H1 (cell line): ENCODE results near the gene TTC29. TPM values are rescaled to one million over a fixed set of nuclear protein-coding genes. Genes with fewer than 3 reads are reported as not detected.

Source experiments
- CTCF ChIA-PET: fragments of 300-600 bp; sonication (Branson Sonifier 250); formaldehyde crosslinking; loops from one replicate; lab custom pipeline; 2021; ENCODE audit not compliant: partially characterized antibody; lab: Charles Lee
- POLR2A ChIA-PET: fragments of 300-600 bp; sonication (Branson Sonifier 250); formaldehyde crosslinking; loops from one replicate; lab custom pipeline; 2021; ENCODE audit warnings: inconsistent platforms; ENCODE audit not compliant: partially characterized antibody; lab: Charles Lee
- DNase-seq, 2 experiments: peaks; one replicate each; pipeline versions ENCODE4 v3.0.0 to v3.0.0-alpha.2; 2010 to 2022; ENCODE audit warnings: low spot score in 2 of 2, low read depth in 1 of 2, mixed read lengths in 1 of 2
- FAIRE-seq: peaks from 2 replicates; lab custom pipeline; 2011; peaks lifted over from hg19 to GRCh38; lab: Jason Lieb, UNC
- H2AFZ ChIP-seq: 2 replicates; pipeline ENCODE4 v1.8.1; 2012; ENCODE audit warnings: low read length, inconsistent platforms
- H2AK5ac ChIP-seq: 2 replicates; pipeline ENCODE4 v1.6.1; 2013; ENCODE audit warnings: low read depth, low read length
- H2BK120ac ChIP-seq: replicated peaks from 2 replicates; pipeline ENCODE3; 2013; ENCODE audit warnings: low read depth, low read length, inconsistent platforms
- H2BK12ac ChIP-seq: 2 replicates; pipeline ENCODE4 v1.6.1; 2013; ENCODE audit warnings: low read depth, low read length
- H2BK15ac ChIP-seq: 2 replicates; pipeline ENCODE4 v1.6.1; 2013; ENCODE audit warnings: low read length
- H2BK20ac ChIP-seq: 2 replicates; pipeline ENCODE4 v1.6.1; 2013; ENCODE audit warnings: low read length
- H2BK5ac ChIP-seq: 2 replicates; pipeline ENCODE4 v1.6.1; 2013; ENCODE audit warnings: low read depth, low read length
- H3K14ac ChIP-seq: 2 replicates; pipeline ENCODE4 v1.6.1; 2013; ENCODE audit warnings: inconsistent platforms; ENCODE audit not compliant: insufficient read length
- H3K18ac ChIP-seq: 2 replicates; pipeline ENCODE4 v1.6.1; 2013; ENCODE audit warnings: low read length; ENCODE audit errors: extremely low read depth
- H3K23ac ChIP-seq: 2 replicates; pipeline ENCODE4 v1.6.1; 2013; ENCODE audit warnings: inconsistent platforms; ENCODE audit not compliant: insufficient read length
- H3K23me2 ChIP-seq: 2 replicates; pipeline ENCODE4 v1.6.1; 2013; ENCODE audit warnings: low read depth, low read length
- H3K27ac ChIP-seq: 2 replicates; pipeline ENCODE4 v1.6.1; 2011; ENCODE audit warnings: low read depth, low read length, inconsistent platforms
- H3K27me3 ChIP-seq, 4 experiments: replicated peaks in 1 of 4; 1 replicate in 1 of 4; 2 replicates in 3 of 4; pipeline versions ENCODE4 v1.6.1 to v1.8.1; 2011 to 2013; ENCODE audit warnings: low read length in 3 of 4, mild to moderate bottlenecking in 3 of 4, inconsistent platforms in 2 of 4, mixed read lengths in 2 of 4, moderate library complexity in 1 of 4; ENCODE audit not compliant: control insufficient read depth in 3 of 4, insufficient read depth in 3 of 4; ENCODE audit errors: extremely low read depth in 1 of 4
- H3K36me3 ChIP-seq, 4 experiments: 2 replicates each; pipeline versions ENCODE4 v1.6.1 to v1.8.1; 2011 to 2013; ENCODE audit warnings: mild to moderate bottlenecking in 4 of 4, low read length in 3 of 4, moderate library complexity in 2 of 4, control low read depth in 1 of 4, inconsistent platforms in 1 of 4; ENCODE audit not compliant: insufficient read depth in 4 of 4, control insufficient read depth in 2 of 4
- H3K4ac ChIP-seq: replicated peaks from 2 replicates; pipeline ENCODE3; 2013; ENCODE audit warnings: low read length, low read depth, mixed read lengths, inconsistent platforms; ENCODE audit not compliant: insufficient read length
- H3K4me1 ChIP-seq, 4 experiments: replicated peaks in 1 of 4; 1 replicate in 1 of 4; 2 replicates in 3 of 4; pipeline versions ENCODE4 v1.6.1 to v1.8.1; 2011 to 2013; ENCODE audit warnings: low read length in 3 of 4, inconsistent platforms in 2 of 4, mixed read lengths in 1 of 4; ENCODE audit not compliant: insufficient read depth in 4 of 4, control insufficient read depth in 3 of 4
- H3K4me2 ChIP-seq, 2 experiments: 2 replicates each; pipeline versions ENCODE4 v1.6.1 to v1.8.1; 2011 to 2013; ENCODE audit warnings: low read depth in 2 of 2, low read length in 2 of 2, control low read depth in 1 of 2, inconsistent platforms in 1 of 2, mild to moderate bottlenecking in 1 of 2; ENCODE audit not compliant: insufficient read depth in 1 of 2
- H3K4me3 ChIP-seq, 4 experiments: fragments of 200-600, 300-600 bp in 1 of 4; sonication (generic), shearing (Covaris generic), sonication (Bioruptor Twin) in 1 of 4; 2 replicates each; pipeline versions ENCODE4 v1.5.1 to v1.8.1; 2011 to 2016; ENCODE audit warnings: low read length in 4 of 4, low read depth in 3 of 4, control low read depth in 2 of 4, inconsistent platforms in 2 of 4, mild to moderate bottlenecking in 2 of 4, mixed read lengths in 1 of 4, moderate library complexity in 1 of 4; ENCODE audit not compliant: insufficient read depth in 2 of 4; ENCODE audit errors: extremely low read depth in 1 of 4
- H3K56ac ChIP-seq: replicated peaks from 2 replicates; pipeline ENCODE3; 2013; ENCODE audit warnings: low read depth, mild to moderate bottlenecking, mixed read lengths, low read length, inconsistent platforms; ENCODE audit not compliant: insufficient read length
- H3K79me1 ChIP-seq: 2 replicates; pipeline ENCODE4 v1.6.1; 2013; ENCODE audit warnings: low read depth, low read length, control low read depth
- H3K79me2 ChIP-seq, 2 experiments: 2 replicates each; pipeline versions ENCODE4 v1.6.1 to v1.8.1; 2012 to 2013; ENCODE audit warnings: low read length in 2 of 2, mild to moderate bottlenecking in 2 of 2, inconsistent platforms in 1 of 2; ENCODE audit not compliant: insufficient read depth in 2 of 2, control insufficient read depth in 1 of 2
- H3K9ac ChIP-seq, 4 experiments: replicated peaks in 1 of 4; 1 replicate in 1 of 4; 2 replicates in 3 of 4; pipeline versions ENCODE4 v1.6.1 to v1.8.1; 2011 to 2013; ENCODE audit warnings: low read depth in 3 of 4, low read length in 3 of 4, control low read depth in 2 of 4, mild to moderate bottlenecking in 2 of 4, moderate library complexity in 2 of 4, inconsistent platforms in 1 of 4; ENCODE audit errors: extremely low read depth in 1 of 4
- H3K9me3 ChIP-seq, 2 experiments: 2 replicates each; pipeline versions ENCODE4 v1.6.1 to v1.8.1; 2012 to 2013; ENCODE audit warnings: mild to moderate bottlenecking in 2 of 2, moderate library complexity in 2 of 2, control low read depth in 1 of 2, inconsistent platforms in 1 of 2, low read depth in 1 of 2, low read length in 1 of 2, mixed read lengths in 1 of 2; ENCODE audit not compliant: insufficient read depth in 2 of 2
- H4K20me1 ChIP-seq, 2 experiments: replicated peaks in 1 of 2; 2 replicates each; pipeline versions ENCODE3 to v1.8.1; 2011 to 2013; ENCODE audit warnings: inconsistent platforms in 2 of 2, low read length in 2 of 2, mild to moderate bottlenecking in 1 of 2; ENCODE audit not compliant: insufficient read depth in 2 of 2, control insufficient read depth in 1 of 2
- H4K5ac ChIP-seq: 2 replicates; pipeline ENCODE4 v1.6.1; 2013; ENCODE audit warnings: low read length, low read depth, mixed read lengths, inconsistent platforms; ENCODE audit not compliant: insufficient read length
- H4K8ac ChIP-seq: 2 replicates; pipeline ENCODE4 v1.8.0; 2013; ENCODE audit warnings: mild to moderate bottlenecking, moderate library complexity, low read length, inconsistent platforms; ENCODE audit not compliant: insufficient read depth; ENCODE audit errors: extremely low read depth
- H4K91ac ChIP-seq: replicated peaks from 2 replicates; pipeline ENCODE3; 2013; ENCODE audit warnings: low read length, mixed read lengths, inconsistent platforms; ENCODE audit not compliant: insufficient read length
- ASH2L ChIP-seq: fragments of 200-600, 300-600 bp; sonication (generic); IDR thresholded peaks from one replicate; pipeline ENCODE4 v1.7.1; 2017; ENCODE audit warnings: low read length
- EP300 ChIP-seq, 2 experiments: IDR thresholded peaks; 1 replicate in 1 of 2; 2 replicates in 1 of 2; pipeline ENCODE4 v1.6.1; 2011 to 2012; ENCODE audit warnings: low read depth in 2 of 2, low read length in 2 of 2, mild to moderate bottlenecking in 2 of 2, borderline replicate concordance in 1 of 2, inconsistent platforms in 1 of 2, moderate library complexity in 1 of 2
- SP4 ChIP-seq: IDR thresholded peaks from 2 replicates; pipeline ENCODE4 v1.6.1; 2012; ENCODE audit warnings: low read length, inconsistent platforms
- TBP ChIP-seq: IDR thresholded peaks from 2 replicates; pipeline ENCODE4 v1.6.1; 2011; ENCODE audit warnings: low read depth, low read length, improper control_type of control experiment
- WGBS, 2 experiments: shearing (Covaris generic) in 1 of 2; methylation state at CpG; one replicate each; pipeline versions ENCODE4 v1.1.6 to v1.1.7; 2013 to 2015; ENCODE audit warnings: low lambda C conversion rate in 2 of 2, mixed read lengths in 2 of 2, inconsistent platforms in 1 of 2, low coverage in 1 of 2, missing lambda C conversion rate in 1 of 2; ENCODE audit not compliant: insufficient replicate concordance in 2 of 2, insufficient coverage in 1 of 2, insufficient read length in 1 of 2; ENCODE audit errors: extremely low coverage in 1 of 2, missing lambda C conversion rate in 1 of 2; 5-methylcytosine and 5-hydroxymethylcytosine counted together
- polyA plus RNA-seq, 7 experiments: library from polyadenylated mRNA; depleted of rRNA in 3 of 7; stranded (reverse) in 5 of 7; unstranded in 2 of 7; fragments of >200 nt in 5 of 7; fragments of 200-250 nt in 2 of 7; gene quantifications; 1 replicate in 5 of 7; 2 replicates in 1 of 7; 4 replicates in 1 of 7; pipeline versions ENCODE4 v1.2.1 to v1.2.3, GENCODE V29; 2011 to 2013; ENCODE audit warnings: missing spikeins in 2 of 7, mixed read lengths in 2 of 7
- total RNA-seq: library from RNA; stranded (reverse); fragmentation: NEBNext Ultra II Directional; extraction: Animal tissue kit (Norgen Biotek cat#: 25700); gene quantifications from 2 replicates; pipeline ENCODE4 v1.2.1, GENCODE V29; 2021

Gene TTC29
- total and polyA plus RNA-seq, 2 of the 8 experiments (the other 6 are each of a cell fraction or from before 2014, with no cell fraction given) = 0.28 TPM; not detected in 1

GRCh38 chr4:146834263-146835034 lies 111.2 kb downstream of the TTC29 start:
- Histone ChIP-seq H3K18ac (no peak overlapping the region), H2BK15ac (no peak overlapping the region), H3K14ac (no peak overlapping the region), H4K20me1 (no peaks in the 10 kb centered on the region), H2AFZ (no peak overlapping the region), H3K27ac (no peak overlapping the region), H3K79me1 (no peaks in the 10 kb centered on the region), H3K9ac (no peak overlapping the region), H2BK5ac (no peak overlapping the region), H2BK12ac (no peak overlapping the region), H3K36me3 (no peaks in the 10 kb centered on the region), H3K23ac (no peak overlapping the region), H3K79me2 (no peaks in the 10 kb centered on the region), H3K4ac (no peak overlapping the region), H3K4me1 (no peaks in the 10 kb centered on the region), H3K27me3 (no peaks in the 10 kb centered on the region), H4K5ac (no peak overlapping the region), H4K8ac (no peak overlapping the region), H2AK5ac (no peak overlapping the region), H2BK120ac (no peak overlapping the region), H3K4me3 (no peak overlapping the region), H4K91ac (no peak overlapping the region), H3K4me2 (no peak overlapping the region), H3K23me2 (no peaks in the 10 kb centered on the region), H3K9me3 (no peaks in the 10 kb centered on the region), H3K56ac (no peak overlapping the region), H2BK20ac (no peak overlapping the region)
- WGBS, 2 experiments = 94% methylated on average over 6 of the region's 6 CpGs; no CpG with 5 or more reads in 1 of the 2 experiments
- no peak for DNase-seq
- POLR2A ChIA-PET = no interaction called here
- FAIRE-seq = no peak
- CTCF ChIA-PET = no interaction called here
- TF ChIP-seq EP300 (IDR thresholded peaks at IDR 0.05; ENCODE audit: borderline replicate concordance in 1 of 2, low read depth in 2 of 2, low read length in 2 of 2) (no peak), ASH2L (no peak), TBP (no peak), SP4 (no peak)
